NCI-H1417 (cell line): ENCODE data around the gene KCTD1.
"Not testable (repeated sequence)": the region's sequence is repeated elsewhere in the genome, so short reads cannot be mapped to it uniquely, and the experiment has no call there.

ENCODE experiments used
- DNase-seq, 3 experiments: peaks; one replicate each; lab custom pipeline; 2025; lab: John Stamatoyannopoulos, UW

KCTD1 gene

DNA sequence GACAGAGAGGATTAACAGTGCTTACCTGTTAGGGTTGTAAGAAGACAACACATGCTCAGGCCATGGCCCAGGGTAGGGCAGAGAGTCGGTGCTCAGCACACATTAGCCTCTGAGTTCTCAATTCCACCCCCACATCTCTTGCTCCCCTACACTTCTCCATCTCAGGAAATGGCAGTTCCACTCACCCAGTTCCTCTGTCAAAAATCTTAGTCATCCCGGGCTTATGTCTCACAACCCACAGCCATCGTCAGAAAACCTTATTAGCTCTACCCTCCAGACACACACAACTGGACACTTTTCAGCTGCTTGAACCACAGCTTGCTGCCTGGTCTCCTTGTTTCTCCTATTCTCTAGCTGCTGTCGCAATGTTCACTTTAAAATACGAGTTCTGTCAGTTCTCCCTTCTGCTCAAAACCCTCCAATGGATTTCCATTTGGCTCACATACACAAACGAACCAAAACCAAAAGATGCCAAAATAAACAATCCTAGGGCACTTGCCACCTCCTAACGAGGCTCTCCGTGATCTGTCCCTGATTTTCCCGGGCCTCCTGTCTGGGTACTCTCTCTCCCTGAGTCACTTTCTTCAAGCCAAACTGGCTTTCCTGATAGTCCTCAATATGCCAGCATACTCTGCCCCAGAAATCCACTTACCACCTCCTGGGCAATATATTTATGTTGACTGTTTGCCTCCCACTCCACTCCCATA lies 89.7 kb downstream of the KCTD1 start:
- no peak for DNase-seq

DNA sequence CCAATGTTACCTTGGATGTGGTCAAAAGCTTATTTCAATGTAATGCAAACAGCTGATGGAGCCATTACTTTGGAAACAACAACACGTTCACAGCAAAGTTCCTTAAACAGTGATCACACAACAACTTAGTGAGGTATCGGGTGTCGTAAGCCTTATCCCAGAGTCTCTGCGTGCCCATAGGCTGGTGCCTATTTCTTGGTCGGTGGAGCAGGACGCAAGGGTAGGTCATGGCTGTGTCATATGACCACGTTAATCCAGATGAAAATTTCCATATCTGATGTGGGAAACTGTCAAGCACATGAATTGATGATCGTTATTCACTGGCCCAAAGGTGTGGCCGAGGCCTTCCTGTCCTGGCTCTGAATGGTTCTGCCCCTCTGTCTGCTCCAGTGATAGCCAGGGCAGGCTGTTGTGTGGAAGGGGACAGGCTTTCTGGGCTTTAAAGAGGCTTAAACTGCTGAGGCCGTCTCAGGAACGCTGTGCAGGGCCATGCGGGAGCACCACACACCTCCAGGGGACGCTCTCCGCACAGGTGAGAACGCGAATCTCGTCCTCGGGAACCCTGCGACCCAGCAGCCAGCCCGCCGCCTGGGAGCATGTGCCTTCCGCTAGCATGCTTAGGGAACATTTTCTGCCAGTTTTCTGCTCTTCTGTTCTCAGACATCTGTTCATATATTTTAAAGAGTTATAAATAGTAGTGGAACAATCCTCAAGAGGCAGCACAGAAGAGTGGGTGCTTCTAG lies 90.6 kb downstream of the KCTD1 start:
- DNase-seq: no peak

DNA sequence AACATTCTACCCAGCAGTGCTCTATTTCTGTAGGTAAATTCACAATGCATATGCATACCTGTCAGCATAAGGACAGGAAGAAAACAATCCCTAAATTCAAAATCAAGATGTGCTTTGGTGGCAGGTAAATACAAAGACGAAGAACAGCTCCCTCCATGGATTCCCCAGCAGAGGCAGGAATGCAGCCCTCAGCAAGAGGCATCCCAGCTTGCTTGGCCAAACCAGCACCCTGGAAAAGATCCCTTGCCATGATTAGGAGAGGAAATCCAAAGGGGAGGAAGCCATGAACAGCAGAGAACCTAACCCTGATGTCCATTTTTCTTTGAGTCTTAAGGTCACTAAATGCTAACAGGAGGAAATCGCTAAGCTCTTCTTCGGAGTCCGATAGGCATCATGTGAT lies 91.2 kb downstream of the KCTD1 start:
- no peak for DNase-seq

GRCh38 chr18:26456070-26456491 lies 92.3 kb downstream of the KCTD1 start:
- no peak for DNase-seq

GRCh38 chr18:26455639-26456038 lies 92.7 kb downstream of the KCTD1 start:
- no peak for DNase-seq

DNA sequence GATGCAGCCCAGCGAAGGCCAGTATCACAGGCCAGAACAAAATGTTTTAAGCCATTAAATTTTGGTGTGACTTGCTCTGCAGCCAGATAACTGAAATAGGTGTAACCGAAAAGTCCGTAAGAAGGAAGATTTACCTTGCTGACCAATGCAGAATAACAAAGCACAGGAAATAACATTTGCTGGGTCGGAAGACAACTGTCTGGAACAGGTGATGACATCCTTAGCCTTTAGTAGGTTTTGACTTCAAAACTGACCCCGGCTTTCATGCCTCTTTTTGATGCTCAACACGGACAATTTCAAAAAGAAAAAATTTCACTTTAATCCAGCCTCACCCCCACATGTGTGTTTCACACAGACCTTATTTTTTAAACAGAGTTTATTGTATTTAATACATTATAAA lies 93.7 kb downstream of the KCTD1 start:
- no peak for DNase-seq

- DNase-seq: no peak
These were observed 94.2 kb downstream of the KCTD1 start for GRCh38 chr18:26454192-26454591.

DNA sequence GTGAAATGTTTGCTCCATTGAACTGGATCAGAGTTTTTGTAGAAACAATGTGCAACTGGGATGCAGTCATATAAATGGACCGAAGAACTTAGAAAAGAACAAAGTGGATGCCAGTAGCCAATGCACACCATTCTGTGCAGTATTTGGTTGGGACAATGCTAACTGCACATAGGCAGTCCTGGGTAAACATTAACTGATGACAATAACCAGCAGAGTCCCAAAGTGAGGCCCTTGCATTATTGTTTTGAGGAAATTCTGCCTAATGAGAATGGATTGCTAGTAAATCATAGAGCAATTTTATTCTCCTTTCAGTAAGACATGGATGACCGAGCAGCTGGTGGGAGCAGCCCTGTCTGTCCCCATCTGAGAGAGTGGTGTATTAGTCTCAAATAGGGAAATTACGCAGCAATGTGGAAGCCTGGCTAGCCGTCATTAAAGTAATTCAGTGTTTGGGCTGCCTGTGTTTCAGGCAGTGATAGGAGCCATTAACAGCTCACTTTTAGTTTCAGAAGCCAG lies 94.9 kb downstream of the KCTD1 start:
- peak in 2 of 3 experiments; percentile 39 to 74 for DNase-seq

GRCh38 chr18:26450989-26451682 lies 97.2 kb downstream of the KCTD1 start:
- no peak for DNase-seq

DNA sequence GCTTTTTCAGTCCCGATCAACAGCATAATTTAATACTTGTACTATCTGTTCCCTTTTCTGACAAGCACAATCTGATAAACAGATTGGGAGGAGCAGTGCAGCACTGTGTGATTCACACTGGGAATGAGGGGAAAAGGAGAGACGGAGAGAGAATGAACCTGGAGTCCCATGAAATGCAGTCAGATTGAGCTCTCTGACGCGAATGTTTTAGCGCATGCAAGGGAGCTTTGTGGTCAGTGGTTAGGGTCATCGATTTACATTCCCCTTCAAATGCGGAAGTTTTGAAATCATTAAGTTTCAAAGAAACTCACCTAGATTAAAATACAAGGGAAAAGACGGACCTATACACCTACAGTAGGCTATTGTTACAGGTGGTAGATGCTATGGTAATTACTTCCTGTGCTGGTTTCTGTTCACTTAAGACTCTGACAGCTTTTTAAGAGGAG lies 99.6 kb downstream of the KCTD1 start:
- DNase-seq: no peak

GRCh38 chr18:26443853-26444252 lies 104.5 kb downstream of the KCTD1 start:
- no peak for DNase-seq

DNA sequence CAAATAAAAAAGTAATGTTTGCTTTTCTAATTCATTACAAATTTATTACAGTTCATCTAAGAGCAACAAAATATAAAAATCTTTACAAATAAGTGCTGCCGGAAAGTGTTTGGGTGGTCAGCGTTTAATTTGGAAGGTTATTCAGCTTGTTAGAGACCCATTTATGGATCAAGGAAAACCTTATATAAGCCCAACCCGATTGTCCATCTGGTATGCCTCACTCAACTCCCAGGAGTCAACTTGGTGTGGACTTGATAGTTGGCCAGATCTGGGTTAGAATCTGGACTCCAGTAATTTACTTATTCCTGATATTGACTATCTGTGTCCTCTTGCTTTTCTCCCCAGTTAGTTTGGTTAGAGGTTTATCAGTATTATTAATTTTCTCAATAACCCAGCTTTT lies 106.2 kb downstream of the KCTD1 start:
- no peak for DNase-seq

DNA sequence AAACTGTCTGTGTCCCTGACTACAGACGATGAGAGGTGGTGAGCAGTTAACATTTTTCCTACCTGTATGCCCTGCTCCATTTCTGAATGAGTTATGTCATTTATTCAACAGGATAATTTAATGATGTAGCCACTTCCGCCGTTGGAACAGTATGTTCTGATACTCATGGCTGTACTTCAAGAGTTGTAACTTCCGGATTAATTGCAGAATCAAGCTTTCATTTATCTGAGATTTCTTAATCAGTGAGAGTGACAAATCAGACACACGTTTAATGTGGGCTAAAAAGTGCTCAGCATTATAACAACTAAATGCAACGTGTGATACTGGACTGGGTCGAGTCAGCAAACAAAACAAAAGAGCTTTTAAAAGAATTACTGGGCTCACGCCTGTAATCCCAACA lies 107.7 kb downstream of the KCTD1 start:
- no peak for DNase-seq

- no peak for DNase-seq
These were observed 108.8 kb downstream of the KCTD1 start for GRCh38 chr18:26439537-26439936.

- DNase-seq: no peak
These were observed 109.4 kb downstream of the KCTD1 start for GRCh38 chr18:26438980-26439379.

DNA sequence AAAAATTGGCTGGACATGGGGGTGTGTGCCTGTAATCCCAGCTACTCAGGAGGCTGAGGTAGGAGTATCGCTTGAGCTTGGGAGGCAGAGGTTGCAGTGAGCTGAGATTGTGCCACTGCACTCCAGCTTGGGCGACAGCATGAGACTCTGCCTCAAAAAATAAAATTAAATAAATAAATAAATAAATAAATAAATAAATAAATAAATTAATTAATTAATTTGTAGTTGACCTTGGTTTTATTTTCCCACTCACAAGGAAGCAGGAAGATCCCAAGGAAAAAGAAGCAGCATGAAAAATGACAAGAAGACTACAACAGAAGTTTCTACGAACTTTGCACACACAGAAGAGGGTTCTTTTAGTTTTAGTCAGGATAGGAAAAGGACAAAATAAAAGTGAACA lies 110.7 kb downstream of the KCTD1 start:
- DNase-seq: not testable (repeated sequence)

DNA sequence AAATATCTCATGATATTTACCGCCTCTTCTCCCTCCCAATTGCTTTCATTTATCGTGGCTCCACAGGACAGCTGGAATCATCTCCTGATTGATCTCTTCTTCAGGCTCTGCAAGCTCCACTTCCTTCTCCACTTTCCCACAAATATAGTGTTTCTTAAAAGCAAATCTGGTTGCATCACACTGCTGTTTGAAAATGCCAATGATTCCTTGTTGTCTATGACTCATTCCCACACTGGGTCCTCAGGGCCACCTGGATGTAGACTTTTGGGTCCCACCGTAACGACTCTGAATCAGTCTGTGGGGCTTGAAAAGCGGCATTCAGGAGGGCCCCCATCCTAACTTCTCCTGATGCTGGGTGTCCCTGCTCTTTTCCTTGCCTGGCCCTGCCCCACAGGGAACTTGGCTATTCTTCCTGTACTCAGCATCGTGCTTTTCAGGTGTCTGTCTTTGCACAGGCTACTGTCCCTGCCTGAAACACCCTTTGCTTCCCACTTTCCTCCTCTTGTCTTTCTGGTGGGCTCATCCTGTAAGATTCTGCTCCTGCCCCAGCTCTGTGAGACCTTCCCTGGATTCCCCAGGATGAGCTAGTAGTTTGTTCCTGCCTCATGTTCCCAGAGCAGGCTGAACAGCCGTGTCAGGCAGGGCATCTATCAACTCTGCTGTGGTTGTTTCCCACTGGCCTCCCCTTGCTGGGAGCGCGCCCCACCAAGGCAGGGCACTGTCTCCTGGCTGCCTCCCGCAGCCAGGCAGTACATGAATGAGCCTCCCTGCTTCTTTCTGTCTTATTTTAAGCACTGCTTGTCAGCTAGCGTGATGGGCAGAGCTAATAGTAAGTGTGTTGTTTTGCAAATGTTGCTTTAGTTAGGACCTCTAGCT lies 111.9 kb downstream of the KCTD1 start:
- no peak for DNase-seq

- DNase-seq: no peak
These were observed 112.8 kb downstream of the KCTD1 start for GRCh38 chr18:26435415-26436095.

GRCh38 chr18:26434887-26435286 lies 113.5 kb downstream of the KCTD1 start:
- no peak for DNase-seq

- no peak for DNase-seq
These were observed 115.5 kb downstream of the KCTD1 start for GRCh38 chr18:26432651-26433424.
